Measurements from ENCODE around the gene PGAM5.
"Not testable (repeated sequence)": the region's sequence is repeated elsewhere in the genome, so short reads cannot be mapped to it uniquely, and the experiment has no call there.

The PGAM5 gene

GRCh38 chr12:132689227-132689626 lies 21.4 kb upstream of the PGAM5 start:
- DNase-seq (ENCODE audit: low read depth): no peak

- DNase-seq (ENCODE audit: low read depth): no peak
Measured at GRCh38 chr12:132690112-132690511, 20.5 kb upstream of the PGAM5 start.

DNA sequence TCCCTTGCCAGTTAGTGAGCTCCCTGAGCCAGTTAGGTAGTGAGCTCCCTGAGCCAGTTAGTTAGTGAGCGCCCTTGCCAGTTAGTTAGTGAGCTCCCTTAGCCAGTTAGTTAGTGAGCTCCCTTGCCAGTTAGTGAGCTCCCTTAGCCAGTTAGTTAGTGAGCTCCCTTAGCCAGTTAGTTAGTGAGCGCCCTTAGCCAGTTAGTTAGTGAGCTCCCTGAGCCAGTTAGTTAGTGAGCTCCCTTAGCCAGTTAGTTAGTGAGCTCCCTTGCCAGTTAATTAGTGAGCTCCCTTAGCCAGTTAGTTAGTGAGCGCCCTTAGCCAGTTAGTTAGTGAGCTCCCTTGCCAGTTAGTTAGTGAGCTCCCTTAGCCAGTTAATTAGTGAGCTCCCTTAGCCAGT lies 18.6 kb upstream of the PGAM5 start:
- DNase-seq (ENCODE audit: low read depth): not testable (repeated sequence)

DNA sequence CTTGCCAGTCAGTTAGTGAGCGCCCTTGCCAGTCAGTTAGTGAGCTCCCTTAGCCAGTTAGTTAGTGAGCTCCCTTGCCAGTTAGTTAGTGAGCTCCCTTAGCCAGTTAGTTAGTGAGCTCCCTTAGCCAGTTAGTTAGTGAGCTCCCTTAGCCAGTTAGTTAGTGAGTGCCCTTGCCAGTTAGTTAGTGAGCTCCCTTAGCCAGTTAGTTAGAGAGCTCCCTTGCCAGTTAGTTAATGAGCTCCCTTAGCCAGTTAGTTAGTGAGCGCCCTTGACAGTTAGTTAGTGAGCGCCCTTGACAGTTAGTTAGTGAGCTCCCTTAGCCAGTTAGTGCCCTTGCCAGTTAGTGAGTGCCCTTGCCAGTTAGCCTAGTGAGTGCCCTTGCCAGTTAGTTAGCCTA lies 15.8 kb upstream of the PGAM5 start:
- DNase-seq (ENCODE audit: low read depth): not testable (repeated sequence)

- DNase-seq (ENCODE audit: low read depth): no peak
Measured at GRCh38 chr12:132695431-132695830, 15.2 kb upstream of the PGAM5 start.

DNA sequence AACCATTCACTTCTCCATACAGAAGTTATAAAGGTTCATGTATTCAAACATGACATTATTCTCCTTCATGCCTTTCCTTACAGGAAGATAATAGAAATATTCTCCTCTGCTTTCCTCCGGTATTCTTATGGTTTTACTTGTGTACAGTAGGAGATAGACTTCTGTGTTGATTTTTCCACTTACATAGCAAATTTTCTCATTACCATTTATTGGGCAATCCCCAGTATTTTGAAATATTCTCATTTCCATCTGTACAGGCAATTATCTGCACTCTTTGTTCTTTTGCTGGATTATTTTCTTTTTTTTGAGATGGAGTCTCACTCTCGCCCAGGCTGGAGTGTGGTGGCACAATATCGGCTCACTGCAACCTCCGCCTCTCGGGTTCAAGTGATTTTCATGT lies 12.3 kb upstream of the PGAM5 start:
- no peak for DNase-seq (ENCODE audit: low read depth)

DNA sequence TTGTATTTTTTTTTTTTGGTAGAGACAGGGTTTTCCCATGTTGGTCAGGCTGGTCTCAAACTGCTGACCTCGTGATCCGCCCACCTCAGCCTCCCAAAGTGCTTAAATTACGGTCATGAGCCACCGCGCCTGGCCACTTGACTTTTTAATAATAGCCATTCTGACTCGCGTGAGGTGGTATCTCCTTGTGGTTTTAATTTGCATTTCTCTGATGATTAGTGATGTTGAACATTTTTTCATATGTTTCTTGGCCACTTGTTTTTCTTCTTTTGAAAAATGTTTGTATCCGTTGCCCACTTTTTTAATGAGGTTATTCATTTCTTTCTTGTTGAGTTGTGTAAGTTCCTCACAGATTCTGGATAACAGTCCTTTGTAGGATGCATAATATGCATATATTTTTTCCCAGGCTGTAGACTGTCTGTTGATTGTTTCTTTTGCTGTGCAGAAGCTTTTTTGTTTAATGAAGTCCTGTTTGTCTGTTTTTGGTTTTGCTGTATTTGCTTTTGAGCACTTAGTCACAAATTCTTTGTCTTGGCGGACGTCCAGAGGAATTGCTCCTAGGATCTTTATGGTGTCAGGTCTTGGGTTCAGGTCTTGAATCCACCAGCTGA lies 10.3 kb upstream of the PGAM5 start:
- no peak for DNase-seq (ENCODE audit: low read depth)

GRCh38 chr12:132702640-132703039 lies 8.0 kb upstream of the PGAM5 start:
- no peak for DNase-seq (ENCODE audit: low read depth)

GRCh38 chr12:132703641-132704040 lies 7.0 kb upstream of the PGAM5 start:
- DNase-seq (ENCODE audit: low read depth): no peak

- DNase-seq (ENCODE audit: low read depth): no peak
Measured at GRCh38 chr12:132707241-132707640, 3.4 kb upstream of the PGAM5 start.

GRCh38 chr12:132708150-132708549 lies 2.5 kb upstream of the PGAM5 start:
- DNase-seq (ENCODE audit: low read depth): no peak

- DNase-seq (ENCODE audit: low read depth): no peak
Measured at GRCh38 chr12:132710043-132710404, 618 bp upstream of the PGAM5 start.

DNA sequence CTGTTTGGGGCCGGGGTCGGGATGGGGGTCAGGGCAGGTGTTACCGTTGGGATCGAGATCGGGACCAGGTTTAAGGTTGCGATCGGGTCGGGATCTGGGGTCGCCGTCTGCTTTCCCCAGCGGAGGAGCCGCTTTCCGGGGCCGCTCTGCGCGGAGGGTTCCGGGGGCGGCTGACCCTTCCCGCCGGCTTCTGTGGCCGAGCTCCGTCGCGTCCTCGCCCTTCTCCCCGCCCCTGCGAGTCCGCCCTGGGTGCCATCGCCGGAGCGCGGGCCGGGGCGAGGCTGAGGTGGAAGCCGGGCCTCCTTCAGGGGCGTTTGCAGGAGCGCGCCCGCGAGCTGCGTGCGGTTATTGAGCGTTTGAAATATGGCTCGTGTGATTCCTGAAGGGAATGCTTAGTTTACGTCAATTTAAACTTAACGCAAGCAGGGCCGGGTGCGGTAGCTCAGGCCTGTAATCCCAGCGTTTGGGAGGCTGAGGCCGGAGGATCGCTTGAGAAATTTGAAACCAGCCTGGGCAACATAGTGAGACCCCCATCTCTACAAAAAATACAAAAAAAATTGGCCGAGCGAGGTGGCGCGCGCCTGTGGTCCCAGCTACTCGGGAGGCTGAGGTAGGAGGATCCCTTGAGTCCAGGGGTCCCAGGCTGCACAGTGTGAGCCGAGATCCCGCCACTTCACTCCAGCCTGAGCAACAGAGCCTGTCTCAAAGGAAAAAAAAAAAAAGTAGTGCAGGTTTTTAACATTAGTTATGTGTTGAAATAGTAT lies 620 bp downstream of the PGAM5 start:
- no peak for DNase-seq (ENCODE audit: low read depth)

DNA sequence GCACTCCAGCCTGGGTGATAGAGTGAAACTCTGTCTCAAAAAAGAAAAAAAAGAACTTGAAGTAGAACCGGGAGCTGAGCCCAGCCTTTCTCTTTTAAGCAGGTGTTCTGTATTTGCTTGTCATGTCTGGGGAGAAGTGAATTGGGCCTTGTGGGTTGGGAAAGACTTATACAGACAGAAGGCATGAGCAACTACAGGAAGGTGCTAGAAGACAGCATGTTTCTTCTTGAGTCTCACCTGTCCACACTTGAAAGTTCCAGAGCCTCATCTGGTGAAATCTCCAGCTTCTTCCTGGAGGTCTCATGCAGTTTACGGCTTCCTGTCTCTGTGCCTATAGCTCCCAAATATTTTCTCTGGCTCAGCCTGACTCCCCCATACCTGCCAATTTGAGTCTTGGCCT lies 2.5 kb downstream of the PGAM5 start:
- no peak for DNase-seq (ENCODE audit: low read depth)

- no peak for DNase-seq (ENCODE audit: low read depth)
Measured at GRCh38 chr12:132715874-132716273, 5.2 kb downstream of the PGAM5 start.

DNA sequence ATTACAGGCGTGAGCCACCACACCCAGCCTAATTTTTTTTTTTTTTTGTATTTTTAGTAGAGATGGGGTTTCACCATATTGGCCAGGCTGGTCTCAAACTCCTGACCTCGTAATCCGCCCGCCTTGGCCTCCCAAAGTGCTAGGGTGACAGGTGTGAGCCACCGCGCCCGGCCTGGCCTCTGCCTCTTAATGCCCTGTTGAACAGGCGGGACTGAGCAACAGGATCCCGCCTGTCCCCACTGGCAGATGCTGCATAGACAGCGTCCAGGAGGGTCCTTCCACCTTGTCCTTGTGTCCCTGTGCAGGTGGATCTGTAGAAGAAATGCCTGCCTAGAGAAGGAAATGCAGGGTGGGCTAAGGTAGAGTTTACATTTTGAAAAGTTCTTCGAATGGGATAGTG lies 5.7 kb downstream of the PGAM5 start:
- no peak for DNase-seq (ENCODE audit: low read depth)

DNA sequence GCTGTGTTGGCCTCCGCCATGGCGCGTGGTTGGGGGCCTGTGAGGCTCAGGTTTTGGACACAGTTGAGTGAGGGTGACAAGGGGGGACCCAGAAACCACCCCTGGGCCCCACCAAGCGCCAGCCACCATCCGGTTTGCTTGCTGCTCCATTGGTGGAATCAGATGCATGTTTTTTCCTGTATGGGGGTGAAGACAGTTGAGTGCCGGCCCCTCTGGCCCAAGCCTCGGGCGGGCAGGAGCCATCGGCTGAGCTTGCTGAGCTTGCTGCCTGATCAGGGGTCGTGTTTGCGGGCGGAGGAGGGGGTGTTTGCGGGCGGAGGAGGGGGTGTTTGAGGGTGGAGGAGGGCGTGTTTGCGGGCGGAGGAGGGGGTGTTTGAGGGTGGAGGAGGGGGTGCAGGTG lies 6.4 kb downstream of the PGAM5 start:
- no peak for DNase-seq (ENCODE audit: low read depth)

DNA sequence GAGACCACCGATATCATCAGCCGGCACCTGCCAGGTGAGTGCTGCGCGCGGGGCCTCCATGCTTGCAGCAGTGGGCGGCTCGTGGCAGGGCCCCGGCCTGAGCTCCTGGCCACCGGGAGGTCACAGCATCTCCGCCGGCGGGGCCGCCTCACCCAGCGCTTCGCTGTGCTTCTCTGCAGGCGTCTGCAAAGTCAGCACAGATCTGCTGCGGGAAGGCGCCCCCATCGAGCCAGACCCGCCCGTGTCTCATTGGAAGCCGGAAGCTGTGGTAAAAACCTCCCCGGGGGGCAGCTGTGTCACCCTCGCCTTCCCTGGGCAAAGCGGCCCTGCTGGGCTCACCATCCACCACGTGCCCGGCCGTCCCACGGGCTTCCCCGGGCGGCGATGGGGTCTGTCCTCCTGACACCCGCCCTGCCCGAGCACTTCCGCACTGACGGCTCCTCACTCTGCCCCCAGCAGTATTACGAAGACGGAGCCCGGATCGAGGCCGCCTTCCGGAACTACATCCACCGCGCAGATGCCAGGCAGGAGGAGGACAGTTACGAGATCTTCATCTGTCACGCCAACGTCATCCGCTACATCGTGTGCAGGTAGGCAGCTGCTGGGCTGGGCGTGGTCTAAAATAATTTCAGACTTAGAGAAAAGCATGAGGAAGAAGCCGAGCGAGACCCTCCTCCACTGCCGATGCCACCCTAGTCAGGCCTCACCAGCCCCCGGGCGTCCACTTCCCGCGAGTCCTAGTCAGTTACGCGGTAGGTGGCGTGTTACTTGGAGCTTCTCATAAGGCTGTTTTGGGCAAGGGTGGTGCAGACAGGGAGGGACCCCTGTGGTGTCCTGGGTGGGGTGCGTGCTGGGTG lies 7.1 kb downstream of the PGAM5 start:
- DNase-seq (ENCODE audit: low read depth): no peak

- no peak for DNase-seq (ENCODE audit: low read depth)
Measured at GRCh38 chr12:132718644-132719043, 8.0 kb downstream of the PGAM5 start.

DNA sequence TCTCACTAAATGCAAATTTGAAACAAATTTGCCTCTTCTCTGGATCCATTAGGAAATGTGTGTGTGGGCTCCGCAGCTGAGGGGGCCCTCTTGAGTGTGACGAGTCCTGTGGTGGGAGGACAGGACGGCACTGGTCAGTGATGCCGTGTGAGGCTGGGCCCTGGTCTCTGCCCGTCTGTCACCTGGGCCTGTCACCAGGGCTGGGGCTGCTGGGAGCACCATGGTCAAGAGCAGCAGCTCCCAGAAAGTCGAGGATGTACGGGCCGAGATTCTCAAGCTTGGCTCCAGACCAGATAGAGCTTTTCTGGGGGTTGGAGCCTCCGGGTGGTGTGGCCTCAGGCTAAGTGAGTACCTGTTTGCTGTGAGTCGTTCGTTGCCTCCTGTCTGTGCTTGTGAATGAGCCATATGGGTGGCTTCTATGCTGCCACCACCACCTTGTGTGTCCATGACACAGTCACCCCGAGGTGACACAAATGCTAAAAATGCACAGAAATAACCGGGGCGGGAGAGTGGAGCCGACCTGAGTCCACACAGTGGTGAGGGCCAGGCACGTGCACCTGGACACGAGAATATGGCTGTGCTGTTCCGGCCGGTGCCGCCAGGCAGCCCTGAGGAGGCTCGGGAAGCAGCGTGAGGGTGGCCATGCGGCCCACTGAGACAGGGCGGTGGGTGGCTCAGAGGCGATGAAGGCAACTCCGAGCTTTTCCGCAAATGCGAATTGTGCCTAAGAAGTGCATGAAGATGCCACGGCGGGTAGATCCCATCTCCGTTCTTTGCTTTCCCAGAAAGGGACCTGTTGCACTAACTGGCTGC lies 8.7 kb downstream of the PGAM5 start:
- DNase-seq (ENCODE audit: low read depth): no peak

GRCh38 chr12:132719954-132720324 lies 9.3 kb downstream of the PGAM5 start:
- DNase-seq (ENCODE audit: low read depth): no peak

DNA sequence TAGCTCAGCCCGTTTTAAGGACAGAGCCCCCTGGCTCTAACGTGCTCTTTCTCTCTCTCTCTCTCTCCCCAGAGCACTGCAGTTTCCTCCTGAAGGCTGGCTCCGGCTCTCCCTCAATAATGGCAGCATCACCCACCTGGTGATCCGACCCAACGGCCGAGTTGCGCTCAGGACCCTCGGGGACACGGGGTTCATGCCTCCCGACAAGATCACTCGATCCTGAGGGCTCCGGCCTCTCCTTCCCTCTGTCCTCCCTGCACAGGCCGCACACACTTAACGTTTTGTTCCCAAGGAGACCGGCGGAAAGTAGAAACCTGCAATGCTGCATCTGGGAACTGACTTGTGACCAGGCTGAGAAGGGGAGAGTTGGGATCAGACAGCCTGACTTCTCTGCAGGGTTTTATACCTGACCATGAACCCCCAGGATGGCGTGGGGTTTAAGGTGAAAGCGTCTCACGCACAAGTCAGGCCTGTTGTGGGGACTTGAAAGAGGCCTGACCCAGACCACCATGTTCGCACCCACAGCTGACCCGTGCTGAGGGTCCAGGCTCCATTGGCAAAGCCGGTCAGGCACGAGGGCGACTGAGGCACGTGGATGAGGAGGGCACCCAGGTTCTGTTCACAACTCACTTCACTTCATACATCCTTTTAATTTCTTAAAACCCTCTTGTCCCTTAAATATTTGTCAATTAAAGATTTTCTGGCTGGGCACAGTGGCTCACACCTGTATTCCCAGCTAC lies 10.1 kb downstream of the PGAM5 start:
- DNase-seq (ENCODE audit: low read depth): no peak
